Liver (tissue), 9 donors: ENCODE measurements around the gene PTK6. TPM values are rescaled to one million over a fixed set of nuclear protein-coding genes. Genes with fewer than 3 reads are reported as not detected.
A peak's percentile ranks its signal among the peaks of the same experiment; 100 is the strongest.

Experiments used
- DNase-seq: peaks from one replicate; pipeline ENCODE4 v3.0.0-alpha.2; 2017; ENCODE audit warnings: low spot score
- H3K27ac ChIP-seq, 2 donors: one replicate each; pipeline ENCODE4 v1.7.0; 2013; ENCODE audit warnings: inconsistent platforms in 2 of 2, low read length in 2 of 2, control low read depth in 1 of 2, low read depth in 1 of 2, mild to moderate bottlenecking in 1 of 2
- H3K27me3 ChIP-seq, 4 donors: one replicate each; pipeline versions ENCODE4 v1.6.1 to v1.7.0; 2013; ENCODE audit warnings: low read length in 3 of 4, inconsistent platforms in 1 of 4, mild to moderate bottlenecking in 1 of 4, moderate library complexity in 1 of 4; ENCODE audit not compliant: control insufficient read depth in 4 of 4, insufficient read depth in 4 of 4
- H3K36me3 ChIP-seq, 4 donors: one replicate each; pipeline versions ENCODE4 v1.6.1 to v1.7.0; 2013; ENCODE audit warnings: low read length in 3 of 4, mild to moderate bottlenecking in 3 of 4, low read depth in 1 of 4, moderate library complexity in 1 of 4; ENCODE audit not compliant: control insufficient read depth in 4 of 4, insufficient read depth in 3 of 4
- H3K4me1 ChIP-seq, 4 donors: one replicate each; pipeline versions ENCODE4 v1.6.1 to v1.7.0; 2013; ENCODE audit warnings: low read length in 3 of 4, mild to moderate bottlenecking in 3 of 4, moderate library complexity in 1 of 4; ENCODE audit not compliant: control insufficient read depth in 4 of 4, insufficient read depth in 4 of 4
- H3K4me3 ChIP-seq, 3 donors: one replicate each; pipeline versions ENCODE4 v1.6.1 to v1.7.0; 2013; ENCODE audit warnings: low read length in 3 of 3, control low read depth in 1 of 3, low read depth in 1 of 3, mild to moderate bottlenecking in 1 of 3
- H3K9ac ChIP-seq, 2 donors: one replicate each; pipeline ENCODE4 v1.7.0; 2013; ENCODE audit warnings: low read length in 2 of 2, mild to moderate bottlenecking in 2 of 2, moderate library complexity in 2 of 2, control low read depth in 1 of 2, low read depth in 1 of 2
- H3K9me3 ChIP-seq, 4 donors: one replicate each; pipeline versions ENCODE4 v1.6.1 to v1.7.0; 2013; ENCODE audit warnings: low read length in 3 of 4; ENCODE audit not compliant: control insufficient read depth in 4 of 4
- EGR1 ChIP-seq, 2 donors: IDR thresholded peaks; 2 replicates each; pipeline ENCODE4 v1.6.1; 2016 to 2018; ENCODE audit warnings: antibody characterized with exemption in 2 of 2, low read depth in 2 of 2
- FOXA1 ChIP-seq: IDR thresholded peaks from 2 replicates; pipeline ENCODE4 v1.6.1; 2016; ENCODE audit warnings: antibody characterized with exemption
- FOXA2 ChIP-seq: IDR thresholded peaks from 2 replicates; pipeline ENCODE4 v1.6.1; 2016; ENCODE audit warnings: antibody characterized with exemption
- GABPA ChIP-seq, 2 donors: IDR thresholded peaks in 1 of 2; conservative IDR thresholded peaks in 1 of 2; 2 replicates each; pipeline ENCODE4 v1.6.1; 2016; ENCODE audit warnings: antibody characterized with exemption in 2 of 2, mild to moderate bottlenecking in 1 of 2, moderate library complexity in 1 of 2
- HNF4A ChIP-seq, 2 donors: conservative IDR thresholded peaks; 2 replicates each; pipeline ENCODE4 v1.6.1; 2016; ENCODE audit warnings: antibody characterized with exemption in 2 of 2, mild to moderate bottlenecking in 2 of 2
- HNF4G ChIP-seq: IDR thresholded peaks from 2 replicates; pipeline ENCODE4 v1.6.1; 2016; ENCODE audit warnings: antibody characterized with exemption
- JUND ChIP-seq, 2 donors: IDR thresholded peaks; 2 replicates each; pipeline ENCODE4 v1.6.1; 2016; ENCODE audit warnings: antibody characterized with exemption in 2 of 2
- NR2F2 ChIP-seq: IDR thresholded peaks from 2 replicates; pipeline ENCODE4 v1.6.1; 2016; ENCODE audit warnings: antibody characterized with exemption
- RAD21 ChIP-seq, 2 donors: IDR thresholded peaks; 2 replicates each; pipeline ENCODE4 v1.6.1; 2016; ENCODE audit warnings: antibody characterized with exemption in 2 of 2, mild to moderate bottlenecking in 2 of 2
- RXRA ChIP-seq, 2 donors: IDR thresholded peaks; 2 replicates each; pipeline ENCODE4 v1.6.1; 2017 to 2018; ENCODE audit warnings: antibody characterized with exemption in 2 of 2, mild to moderate bottlenecking in 1 of 2
- SP1 ChIP-seq: IDR thresholded peaks from 2 replicates; pipeline ENCODE4 v1.6.1; 2018; ENCODE audit warnings: antibody characterized with exemption, mild to moderate bottlenecking
- TAF1 ChIP-seq: conservative IDR thresholded peaks from 2 replicates; pipeline ENCODE4 v1.6.1; 2016; ENCODE audit warnings: antibody characterized with exemption, mild to moderate bottlenecking
- YY1 ChIP-seq: IDR thresholded peaks from 2 replicates; pipeline ENCODE4 v1.6.1; 2016; ENCODE audit warnings: antibody characterized with exemption, mild to moderate bottlenecking
- WGBS: extraction: QIAGEN DNeasy Blood & Tissue Kit; methylation state at CpG from one replicate; pipeline ENCODE4 v1.1.7; 2013; 5-methylcytosine and 5-hydroxymethylcytosine counted together
- polyA plus RNA-seq, 2 donors: library from polyadenylated mRNA; stranded (reverse) in 1 of 2; unstranded in 1 of 2; fragments of 200-250 nt in 1 of 2; fragments of >200 nt in 1 of 2; fragmentation: Nextera tagmentation in 1 of 2; extraction: Ambion mirVana in 1 of 2; gene quantifications; one replicate each; pipeline versions ENCODE4 v1.2.1 to v1.2.3, GENCODE V29; 2013 to 2015
- total RNA-seq, 2 donors: library from RNA; depleted of rRNA; stranded (reverse); fragments of >200 nt; gene quantifications; one replicate each; pipeline ENCODE4 v1.2.3, GENCODE V29; 2014
- TF ChIP-seq, protein P1 (sequence below): fragments of 150-350 bp; IDR thresholded peaks from 2 replicates; pipeline ENCODE4 v1.5.1; 2017; ENCODE audit warnings: improper control_type of control experiment, low read depth, low read length; ENCODE audit not compliant: missing input control
- TF ChIP-seq, protein P2 (sequence below): IDR thresholded peaks from 2 replicates; pipeline ENCODE4 v1.6.1; 2016; ENCODE audit warnings: antibody characterized with exemption
- TF ChIP-seq, protein P3 (sequence below): IDR thresholded peaks from 2 replicates; pipeline ENCODE4 v1.6.1; 2016; ENCODE audit warnings: antibody characterized with exemption, mild to moderate bottlenecking
- TF ChIP-seq, protein P4 (sequence below): IDR thresholded peaks from 2 replicates; pipeline ENCODE4 v1.6.1; 2016; ENCODE audit warnings: antibody characterized with exemption
- donor health status: healthy.
- donor health status: healthy.
- donor health status: healthy.
- donor health status: healthy.
- donor health status: healthy.

PTK6 gene
- total and polyA plus RNA-seq, 4 donors: 0.05 to 1.2 (median 0.23) TPM

DNA sequence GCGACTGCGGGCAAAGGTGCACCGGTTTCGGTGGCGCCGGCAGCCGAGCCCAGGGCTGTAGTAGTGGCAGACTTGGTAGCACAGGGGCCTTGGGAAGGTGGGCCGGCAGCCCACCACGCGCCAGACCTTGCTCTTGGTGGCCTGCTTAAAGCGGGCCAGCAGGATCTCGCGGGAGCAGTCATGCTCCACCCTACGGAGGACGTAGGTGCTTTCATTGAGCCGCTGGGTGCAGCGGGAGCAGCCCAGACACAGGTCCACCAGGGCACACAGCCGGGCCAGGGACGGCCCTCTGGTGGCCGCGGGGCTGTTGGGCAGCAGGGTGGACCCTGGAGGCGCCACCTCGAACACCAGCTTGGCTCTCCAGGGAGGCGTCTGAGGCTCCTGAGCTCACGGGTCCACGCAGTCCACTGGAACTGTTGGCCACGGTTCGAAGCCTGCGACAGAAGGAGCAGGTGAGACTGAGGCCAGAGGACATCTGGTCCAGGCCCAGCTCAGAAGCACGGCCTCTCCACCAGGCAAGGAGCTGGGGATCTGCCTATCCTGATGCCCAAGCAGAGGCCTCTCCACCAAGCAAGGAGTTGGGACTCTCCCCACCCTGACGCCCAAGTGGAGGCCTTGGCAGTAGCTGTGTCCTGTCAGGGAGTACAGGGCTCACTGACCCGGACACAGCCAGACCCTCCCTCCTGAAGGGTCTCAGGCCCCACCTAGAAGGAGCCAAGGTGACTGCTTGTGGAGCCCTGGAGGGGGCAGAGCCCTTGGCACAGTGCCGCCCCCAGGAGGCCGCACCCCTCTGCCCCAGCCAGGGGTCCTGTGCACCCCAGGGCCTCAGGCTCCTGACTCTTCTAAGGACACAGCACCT lies 35.8 kb upstream of the PTK6 start:
- TF ChIP-seq HNF4A (conservative IDR thresholded peaks at IDR 0.05) (no peak), SP1 (no peak), FOXA2 (no peak), FOXA1 (no peak), RXRA (IDR thresholded peaks at IDR 0.05) (no peak), TAF1 (no peak), HNF4G (no peak), EGR1 (IDR thresholded peaks at IDR 0.05; ENCODE audit: low read depth in 2 of 2) (no peak), RAD21 (IDR thresholded peaks at IDR 0.05) (no peak), GABPA (IDR thresholded peaks at IDR 0.05 in 1 of 2, conservative IDR thresholded peaks at IDR 0.05 in 1 of 2) (no peak), JUND (IDR thresholded peaks at IDR 0.05) (no peak)
- TF ChIP-seq, protein P1, sequence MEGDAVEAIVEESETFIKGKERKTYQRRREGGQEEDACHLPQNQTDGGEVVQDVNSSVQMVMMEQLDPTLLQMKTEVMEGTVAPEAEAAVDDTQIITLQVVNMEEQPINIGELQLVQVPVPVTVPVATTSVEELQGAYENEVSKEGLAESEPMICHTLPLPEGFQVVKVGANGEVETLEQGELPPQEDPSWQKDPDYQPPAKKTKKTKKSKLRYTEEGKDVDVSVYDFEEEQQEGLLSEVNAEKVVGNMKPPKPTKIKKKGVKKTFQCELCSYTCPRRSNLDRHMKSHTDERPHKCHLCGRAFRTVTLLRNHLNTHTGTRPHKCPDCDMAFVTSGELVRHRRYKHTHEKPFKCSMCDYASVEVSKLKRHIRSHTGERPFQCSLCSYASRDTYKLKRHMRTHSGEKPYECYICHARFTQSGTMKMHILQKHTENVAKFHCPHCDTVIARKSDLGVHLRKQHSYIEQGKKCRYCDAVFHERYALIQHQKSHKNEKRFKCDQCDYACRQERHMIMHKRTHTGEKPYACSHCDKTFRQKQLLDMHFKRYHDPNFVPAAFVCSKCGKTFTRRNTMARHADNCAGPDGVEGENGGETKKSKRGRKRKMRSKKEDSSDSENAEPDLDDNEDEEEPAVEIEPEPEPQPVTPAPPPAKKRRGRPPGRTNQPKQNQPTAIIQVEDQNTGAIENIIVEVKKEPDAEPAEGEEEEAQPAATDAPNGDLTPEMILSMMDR: no peak
- TF ChIP-seq, protein P2, sequence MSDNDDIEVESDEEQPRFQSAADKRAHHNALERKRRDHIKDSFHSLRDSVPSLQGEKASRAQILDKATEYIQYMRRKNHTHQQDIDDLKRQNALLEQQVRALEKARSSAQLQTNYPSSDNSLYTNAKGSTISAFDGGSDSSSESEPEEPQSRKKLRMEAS: no peak
- TF ChIP-seq, protein P3, sequence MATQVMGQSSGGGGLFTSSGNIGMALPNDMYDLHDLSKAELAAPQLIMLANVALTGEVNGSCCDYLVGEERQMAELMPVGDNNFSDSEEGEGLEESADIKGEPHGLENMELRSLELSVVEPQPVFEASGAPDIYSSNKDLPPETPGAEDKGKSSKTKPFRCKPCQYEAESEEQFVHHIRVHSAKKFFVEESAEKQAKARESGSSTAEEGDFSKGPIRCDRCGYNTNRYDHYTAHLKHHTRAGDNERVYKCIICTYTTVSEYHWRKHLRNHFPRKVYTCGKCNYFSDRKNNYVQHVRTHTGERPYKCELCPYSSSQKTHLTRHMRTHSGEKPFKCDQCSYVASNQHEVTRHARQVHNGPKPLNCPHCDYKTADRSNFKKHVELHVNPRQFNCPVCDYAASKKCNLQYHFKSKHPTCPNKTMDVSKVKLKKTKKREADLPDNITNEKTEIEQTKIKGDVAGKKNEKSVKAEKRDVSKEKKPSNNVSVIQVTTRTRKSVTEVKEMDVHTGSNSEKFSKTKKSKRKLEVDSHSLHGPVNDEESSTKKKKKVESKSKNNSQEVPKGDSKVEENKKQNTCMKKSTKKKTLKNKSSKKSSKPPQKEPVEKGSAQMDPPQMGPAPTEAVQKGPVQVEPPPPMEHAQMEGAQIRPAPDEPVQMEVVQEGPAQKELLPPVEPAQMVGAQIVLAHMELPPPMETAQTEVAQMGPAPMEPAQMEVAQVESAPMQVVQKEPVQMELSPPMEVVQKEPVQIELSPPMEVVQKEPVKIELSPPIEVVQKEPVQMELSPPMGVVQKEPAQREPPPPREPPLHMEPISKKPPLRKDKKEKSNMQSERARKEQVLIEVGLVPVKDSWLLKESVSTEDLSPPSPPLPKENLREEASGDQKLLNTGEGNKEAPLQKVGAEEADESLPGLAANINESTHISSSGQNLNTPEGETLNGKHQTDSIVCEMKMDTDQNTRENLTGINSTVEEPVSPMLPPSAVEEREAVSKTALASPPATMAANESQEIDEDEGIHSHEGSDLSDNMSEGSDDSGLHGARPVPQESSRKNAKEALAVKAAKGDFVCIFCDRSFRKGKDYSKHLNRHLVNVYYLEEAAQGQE: no peak
- Histone ChIP-seq H3K4me3 (peak overlapping the region; percentile 68 to 96 (median 71)), H3K27ac (peak overlapping the region in 1 of 2 donors; percentile 9), H3K36me3 (peaks cover 0 to 7% (median 0%) of the 10 kb centered on the region in 4 donors), H3K27me3 (no peaks in the 10 kb centered on the region), H3K4me1 (peaks cover 6 to 28% (median 20%) of the 10 kb centered on the region in 4 donors), H3K9ac (peak overlapping the region; percentile 94 to 95), H3K9me3 (no peaks in the 10 kb centered on the region)
- DNase-seq: no peak
- 91% methylated on average over 34 of the region's 34 CpGs for WGBS

DNA sequence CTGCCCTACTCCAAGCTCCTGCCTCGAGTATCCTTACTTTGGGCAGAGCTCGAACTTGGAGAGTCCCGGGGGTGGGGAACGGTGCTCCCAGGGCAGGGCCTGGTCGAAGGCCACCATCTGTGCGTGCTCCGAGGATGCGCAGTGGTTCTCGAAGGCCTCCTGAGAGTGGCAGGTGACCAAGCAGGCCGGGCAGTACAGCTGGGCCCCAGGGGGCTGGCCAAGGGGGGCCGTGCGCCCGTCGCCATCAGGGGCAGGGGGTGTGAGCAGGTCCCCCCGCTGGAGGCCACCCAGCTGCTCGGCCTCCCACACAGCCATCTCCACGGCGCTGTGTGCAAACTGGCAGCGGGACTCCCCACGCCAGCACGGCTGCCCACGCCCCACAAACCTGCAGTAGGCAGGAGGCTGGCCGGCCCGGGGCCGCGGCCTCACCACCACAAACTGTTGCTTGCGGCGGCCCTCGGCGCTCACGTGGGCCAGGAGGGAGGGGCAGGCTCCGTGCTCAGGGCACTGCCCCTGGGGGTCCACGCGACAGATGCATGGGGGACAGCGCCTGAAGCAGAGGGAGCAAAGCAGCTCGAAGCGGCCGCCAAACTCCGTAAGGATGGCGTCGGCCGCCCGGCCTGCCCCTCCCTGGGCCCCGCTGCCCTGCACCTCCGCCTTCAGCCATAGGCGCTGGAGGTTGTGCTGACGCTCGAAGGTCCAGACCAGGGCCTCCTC lies 35.1 kb upstream of the PTK6 start:
- peaks cover 3 to 24% (median 16%) of the 10 kb centered on the region in 4 donors for H3K4me1 ChIP-seq
- 96% methylated on average over 48 of the region's 48 CpGs for WGBS
- no peak overlapping the region for H3K27ac ChIP-seq
- TF ChIP-seq JUND (IDR thresholded peaks at IDR 0.05): no peak
- no peak for TF ChIP-seq FOXA2
- no peak for TF ChIP-seq NR2F2
- no peak for TF ChIP-seq TAF1
- TF ChIP-seq YY1: no peak
- TF ChIP-seq RAD21 (IDR thresholded peaks at IDR 0.05): no peak
- no peak for TF ChIP-seq RXRA (IDR thresholded peaks at IDR 0.05)
- TF ChIP-seq GABPA (IDR thresholded peaks at IDR 0.05 in 1 of 2, conservative IDR thresholded peaks at IDR 0.05 in 1 of 2): no peak
- TF ChIP-seq, protein P1: no peak
- TF ChIP-seq, protein P3: no peak
- TF ChIP-seq, protein P4, sequence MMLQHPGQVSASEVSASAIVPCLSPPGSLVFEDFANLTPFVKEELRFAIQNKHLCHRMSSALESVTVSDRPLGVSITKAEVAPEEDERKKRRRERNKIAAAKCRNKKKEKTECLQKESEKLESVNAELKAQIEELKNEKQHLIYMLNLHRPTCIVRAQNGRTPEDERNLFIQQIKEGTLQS: no peak
- no peak for TF ChIP-seq FOXA1
- TF ChIP-seq EGR1 (IDR thresholded peaks at IDR 0.05; ENCODE audit: low read depth in 2 of 2): no peak
- no peak for TF ChIP-seq SP1

More for the DNA sequence above, 35.1 kb upstream of the PTK6 start:
- no peak for DNase-seq
- Histone ChIP-seq H3K36me3 (peaks cover 0 to 11% (median 0%) of the 10 kb centered on the region in 4 donors), H3K4me3 (no peak overlapping the region), H3K27me3 (no peaks in the 10 kb centered on the region), H3K9ac (no peak overlapping the region), H3K9me3 (no peaks in the 10 kb centered on the region)
